GM23248 (cell line): Measurements from ENCODE around the gene CREB1. TPM values are rescaled to one million over a fixed set of nuclear protein-coding genes. Genes with fewer than 3 reads are reported as not detected.

Source experiments
- DNase-seq: peaks from one replicate; pipeline ENCODE4 v3.0.0-alpha.2; 2015
- H2AFZ ChIP-seq: fragments of 200-600 bp; sonication (generic); 2 replicates; pipeline ENCODE4 v1.6.1; 2016; ENCODE audit warnings: antibody characterized with exemption
- H3F3A ChIP-seq: fragments of 200-600 bp; sonication (generic); 2 replicates; pipeline ENCODE4 v1.6.1; 2016; ENCODE audit warnings: mild to moderate bottlenecking, antibody characterized with exemption, mixed run types; ENCODE audit not compliant: insufficient read depth
- H3K27ac ChIP-seq: fragments of 200-600 bp; sonication (generic); 2 replicates; pipeline ENCODE4 v1.5.1; 2016; ENCODE audit warnings: mild to moderate bottlenecking
- H3K27me3 ChIP-seq: fragments of 200-600 bp; sonication (generic); replicated peaks from 2 replicates; pipeline ENCODE4 v1.6.1; 2016; ENCODE audit warnings: mild to moderate bottlenecking; ENCODE audit not compliant: insufficient read depth
- H3K36me3 ChIP-seq: fragments of 200-600 bp; sonication (generic); 2 replicates; pipeline ENCODE4 v1.6.1; 2016; ENCODE audit warnings: low read depth, mild to moderate bottlenecking
- H3K4me1 ChIP-seq: fragments of 200-600 bp; sonication (generic); 2 replicates; pipeline ENCODE4 v1.6.1; 2016; ENCODE audit warnings: mild to moderate bottlenecking; ENCODE audit not compliant: insufficient read depth
- H3K4me2 ChIP-seq: fragments of 200-600 bp; sonication (generic); one replicate; pipeline ENCODE4 v1.6.1; 2016; ENCODE audit warnings: mild to moderate bottlenecking; ENCODE audit not compliant: unreplicated experiment
- H3K4me3 ChIP-seq: fragments of 200-600 bp; sonication (generic); 2 replicates; pipeline ENCODE4 v1.5.1; 2016; ENCODE audit warnings: mild to moderate bottlenecking
- H3K79me2 ChIP-seq: fragments of 200-600 bp; sonication (generic); 2 replicates; pipeline ENCODE4 v1.6.1; 2016; ENCODE audit warnings: mild to moderate bottlenecking; ENCODE audit not compliant: insufficient read depth
- H3K9ac ChIP-seq: fragments of 200-600 bp; sonication (generic); 2 replicates; pipeline ENCODE4 v1.6.1; 2016; ENCODE audit warnings: mild to moderate bottlenecking
- H3K9me2 ChIP-seq: fragments of 200-600 bp; sonication (generic); 2 replicates; pipeline ENCODE4 v1.6.1; 2016; ENCODE audit warnings: mixed run types, mild to moderate bottlenecking, moderate library complexity; ENCODE audit not compliant: insufficient read depth
- H3K9me3 ChIP-seq: fragments of 200-600 bp; sonication (generic); one replicate; pipeline ENCODE4 v1.6.1; 2017; ENCODE audit warnings: low read depth
- H4K20me1 ChIP-seq: fragments of 200-600 bp; sonication (generic); 2 replicates; pipeline ENCODE4 v1.6.0; 2016; ENCODE audit not compliant: insufficient read depth
- EZH2 ChIP-seq: fragments of 200-600 bp; sonication (generic); IDR thresholded peaks from 2 replicates; pipeline ENCODE4 v1.6.1; 2018; ENCODE audit warnings: antibody characterized with exemption, mild to moderate bottlenecking; ENCODE audit not compliant: insufficient read depth, poor library complexity, severe bottlenecking
- EZH2phosphoT487 ChIP-seq: fragments of 200-600 bp; sonication (generic); IDR thresholded peaks from 2 replicates; pipeline ENCODE4 v1.6.1; 2018; ENCODE audit warnings: antibody characterized with exemption, moderate library complexity, mild to moderate bottlenecking, low read depth; ENCODE audit not compliant: insufficient read depth
- WGBS, 2 experiments: methylation state at CpG; one replicate each; pipeline ENCODE4 v1.1.6; 2015 to 2017; ENCODE audit warnings: low lambda C conversion rate in 2 of 2, low coverage in 1 of 2; ENCODE audit errors: missing lambda C conversion rate in 2 of 2; 5-methylcytosine and 5-hydroxymethylcytosine counted together
- in situ Hi-C: fragments of 300-500 bp; cut with MboI; formaldehyde crosslinking; loops from 2 replicates; pipeline ENCODE4 v1.15.0; 2020
- polyA plus RNA-seq: library from polyadenylated mRNA; unstranded; fragments of >200 nt; fragmentation: Nextera tagmentation; extraction: Ambion mirVana; gene quantifications from 2 replicates; pipeline ENCODE4 v1.2.1, GENCODE V29; 2016
- total RNA-seq: library from RNA; depleted of rRNA; stranded (reverse); fragments of >200 nt; shearing (Covaris generic); gene quantifications from 2 replicates; pipeline ENCODE4 v1.2.3, GENCODE V29; 2014

CREB1 gene
- total and polyA plus RNA-seq, 2 experiments from 2014 or later: 37.7 to 71.8 TPM

GRCh38 chr2:207512356-207512755 lies 17.4 kb upstream of the CREB1 start:
- H3K79me2 ChIP-seq: no peaks in the 10 kb centered on the region
- peak overlapping the region; percentile 56 for H3K4me2 ChIP-seq
- H2AFZ ChIP-seq: no peak overlapping the region
- H3K27ac ChIP-seq: peak overlapping the region; percentile 94
- 94 to 96% methylated on average over 3 of the region's 3 CpGs for WGBS, 2 experiments
- no peak overlapping the region for H3K9ac ChIP-seq
- H3K4me1 ChIP-seq: peaks cover 55% of the 10 kb centered on the region
- no peaks in the 10 kb centered on the region for H3K27me3 ChIP-seq
- H3K36me3 ChIP-seq: no peaks in the 10 kb centered on the region
- H3K4me3 ChIP-seq: no peak overlapping the region
- H3F3A ChIP-seq: peaks cover 54% of the 10 kb centered on the region
- TF ChIP-seq EZH2phosphoT487 (no peak), EZH2 (no peak)
- no peaks in the 10 kb centered on the region for H4K20me1 ChIP-seq
- no peak for DNase-seq
- no peaks in the 10 kb centered on the region; the same call in 1 of the 2 replicates for H3K9me2 ChIP-seq
- in situ Hi-C loops: no loop called here
- no peaks in the 10 kb centered on the region for H3K9me3 ChIP-seq

GRCh38 chr2:207513551-207514257 lies 16.1 kb upstream of the CREB1 start:
- peak overlapping the region; percentile 75 for H3K4me2 ChIP-seq
- H2AFZ ChIP-seq: no peak overlapping the region
- 0 to 3% methylated on average over 7 of the region's 7 CpGs for WGBS, 2 experiments
- H4K20me1 ChIP-seq: no peaks in the 10 kb centered on the region
- peak overlapping the region; percentile 70 for H3K9ac ChIP-seq
- no peaks in the 10 kb centered on the region for H3K9me3 ChIP-seq
- peak overlapping the region; percentile 94 for H3K27ac ChIP-seq
- TF ChIP-seq EZH2phosphoT487: peak; percentile 92; the same call in 1 of the 2 replicates
- TF ChIP-seq EZH2: no peak
- no peaks in the 10 kb centered on the region for H3K79me2 ChIP-seq
- no peaks in the 10 kb centered on the region; the same call in 1 of the 2 replicates for H3K9me2 ChIP-seq
- H3K4me3 ChIP-seq: peak overlapping the region; percentile 54
- peak; percentile 96 for DNase-seq
- H3F3A ChIP-seq: peaks cover 54% of the 10 kb centered on the region
- H3K27me3 ChIP-seq: no peaks in the 10 kb centered on the region
- in situ Hi-C loops: no loop called here
- H3K4me1 ChIP-seq: peaks cover 55% of the 10 kb centered on the region
- H3K36me3 ChIP-seq: no peaks in the 10 kb centered on the region

GRCh38 chr2:207514451-207514850 lies 15.3 kb upstream of the CREB1 start:
- no peaks in the 10 kb centered on the region for H3K27me3 ChIP-seq
- in situ Hi-C loops: no loop called here
- peak overlapping the region; percentile 94 for H3K27ac ChIP-seq
- TF ChIP-seq EZH2phosphoT487 (no peak), EZH2 (no peak)
- WGBS, 2 experiments: 15% methylated on average over 2 of the region's 2 CpGs
- H3F3A ChIP-seq: peaks cover 54% of the 10 kb centered on the region
- H4K20me1 ChIP-seq: no peaks in the 10 kb centered on the region
- DNase-seq: peak; percentile 56
- peak overlapping the region; percentile 75 for H3K4me2 ChIP-seq
- no peaks in the 10 kb centered on the region for H3K79me2 ChIP-seq
- peak overlapping the region; percentile 8; the same call in 1 of the 2 replicates for H2AFZ ChIP-seq
- no peaks in the 10 kb centered on the region; the same call in 1 of the 2 replicates for H3K9me2 ChIP-seq
- H3K36me3 ChIP-seq: no peaks in the 10 kb centered on the region
- peaks cover 55% of the 10 kb centered on the region for H3K4me1 ChIP-seq
- H3K9me3 ChIP-seq: no peaks in the 10 kb centered on the region
- peak overlapping the region; percentile 70 for H3K9ac ChIP-seq
- peak overlapping the region; percentile 54 for H3K4me3 ChIP-seq

GRCh38 chr2:207515671-207516070 lies 14.1 kb upstream of the CREB1 start:
- Histone ChIP-seq H3K79me2 (no peaks in the 10 kb centered on the region), H3K4me3 (no peak overlapping the region), H4K20me1 (no peaks in the 10 kb centered on the region), H3K27ac (peak overlapping the region; percentile 94), H3K9ac (peak overlapping the region; percentile 70), H3K27me3 (no peaks in the 10 kb centered on the region), H3K36me3 (no peaks in the 10 kb centered on the region), H3K4me2 (peak overlapping the region; percentile 45), H3F3A (peaks cover 54% of the 10 kb centered on the region), H2AFZ (no peak overlapping the region; the same call in 1 of the 2 replicates), H3K4me1 (peaks cover 55% of the 10 kb centered on the region), H3K9me2 (no peaks in the 10 kb centered on the region; the same call in 1 of the 2 replicates), H3K9me3 (no peaks in the 10 kb centered on the region)
- 99% methylated on average over 3 of the region's 3 CpGs for WGBS, 2 experiments
- TF ChIP-seq EZH2phosphoT487 (no peak), EZH2 (no peak)
- peak; percentile 40 for DNase-seq
- in situ Hi-C loops: no loop called here
